ENCODE results near the gene SLC8A1. TPM values are rescaled to one million over a fixed set of nuclear protein-coding genes. Genes with fewer than 3 reads are reported as not detected.

The SLC8A1 gene
- total RNA-seq, 1 experiment from 2014 or later = 1.7 TPM

DNA sequence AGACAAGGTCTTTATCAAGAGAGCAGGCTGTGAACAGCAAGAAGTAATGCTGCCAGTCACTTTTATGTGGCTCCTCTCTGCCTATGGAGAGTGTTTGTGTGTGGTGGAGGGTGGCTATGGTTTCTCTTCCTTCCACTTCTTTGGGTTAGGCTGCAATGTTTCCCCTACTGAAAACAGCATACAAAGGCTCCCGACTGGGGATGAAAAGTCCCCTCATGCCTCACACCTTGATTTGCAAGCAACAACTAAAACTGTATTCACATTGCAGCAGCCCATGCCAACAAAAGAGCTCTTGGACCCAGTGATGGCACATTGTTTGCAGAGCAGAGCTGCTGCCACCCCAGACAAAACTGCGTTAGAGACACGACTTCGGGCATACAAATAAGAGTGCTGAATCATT lies 301.6 kb downstream of the SLC8A1 start:
- H2AK5ac ChIP-seq (ENCODE audit: insufficient read length, low read length) = no peak overlapping the region
- no peak overlapping the region for H3K4me2 ChIP-seq (ENCODE audit: insufficient read depth, insufficient read length, low read length)
- no peaks in the 10 kb centered on the region for H3K79me1 ChIP-seq (ENCODE audit: insufficient read depth, low read depth, low read length, poor library complexity, severe bottlenecking)
- Mint-ChIP-seq H3K36me3 (ENCODE audit: insufficient read depth in 1 of 3, low read depth in 3 of 3) (peaks cover 0 to 2% (median 0%) of the 10 kb centered on the region in 3 experiments; a peak in 2 of 7 replicates), H3K9me3 (no peaks in the 10 kb centered on the region), H3K27ac (peak overlapping the region; percentile 26 to 73 (median 53); a peak in 5 of 7 replicates), H3K4me1 (peaks cover 27 to 29% of the 10 kb centered on the region in 2 experiments), H3K27me3 (ENCODE audit: low read depth) (no peaks in the 10 kb centered on the region), H3K4me3 (no peak overlapping the region)
- H2AFZ ChIP-seq (ENCODE audit: low read length) = no peak overlapping the region
- no peak overlapping the region for H3K4ac ChIP-seq (ENCODE audit: low read depth, low read length)
- H3K27ac ChIP-seq (ENCODE audit: insufficient read length, low read depth, low read length) = no peak overlapping the region
- H2BK15ac ChIP-seq (ENCODE audit: low read depth, low read length) = no peak overlapping the region
- DNase-seq = no peak
- peaks cover under 1% of the 10 kb centered on the region; the same call in 1 of the 2 replicates for H3K4me1 ChIP-seq (ENCODE audit: insufficient read depth, low read length)
- no peak overlapping the region for H4K8ac ChIP-seq (replicated peaks; ENCODE audit: insufficient read length, low read depth, low read length)
- no peak overlapping the region for H3K23ac ChIP-seq (ENCODE audit: insufficient read length, low read depth, low read length)
- no CpG with 5 or more reads among the region's 4 CpGs for WGBS (ENCODE audit: extremely low coverage, insufficient read length, low lambda C conversion rate)
- no peaks in the 10 kb centered on the region for H4K20me1 ChIP-seq (ENCODE audit: control insufficient read depth, insufficient read depth, insufficient read length)
- H3T11ph ChIP-seq (ENCODE audit: low read length) = no peak overlapping the region
- H3K18ac ChIP-seq (ENCODE audit: insufficient read length, low read depth, low read length) = no peak overlapping the region
- no peak overlapping the region for H2BK20ac ChIP-seq (ENCODE audit: low read depth, low read length, poor library complexity, severe bottlenecking)
- no peak overlapping the region for H4K5ac ChIP-seq (ENCODE audit: insufficient read length, low read depth, low read length)
- no peak overlapping the region for H3K56ac ChIP-seq (ENCODE audit: insufficient read length, low read depth, low read length)
- TF ChIP-seq, protein P1, sequence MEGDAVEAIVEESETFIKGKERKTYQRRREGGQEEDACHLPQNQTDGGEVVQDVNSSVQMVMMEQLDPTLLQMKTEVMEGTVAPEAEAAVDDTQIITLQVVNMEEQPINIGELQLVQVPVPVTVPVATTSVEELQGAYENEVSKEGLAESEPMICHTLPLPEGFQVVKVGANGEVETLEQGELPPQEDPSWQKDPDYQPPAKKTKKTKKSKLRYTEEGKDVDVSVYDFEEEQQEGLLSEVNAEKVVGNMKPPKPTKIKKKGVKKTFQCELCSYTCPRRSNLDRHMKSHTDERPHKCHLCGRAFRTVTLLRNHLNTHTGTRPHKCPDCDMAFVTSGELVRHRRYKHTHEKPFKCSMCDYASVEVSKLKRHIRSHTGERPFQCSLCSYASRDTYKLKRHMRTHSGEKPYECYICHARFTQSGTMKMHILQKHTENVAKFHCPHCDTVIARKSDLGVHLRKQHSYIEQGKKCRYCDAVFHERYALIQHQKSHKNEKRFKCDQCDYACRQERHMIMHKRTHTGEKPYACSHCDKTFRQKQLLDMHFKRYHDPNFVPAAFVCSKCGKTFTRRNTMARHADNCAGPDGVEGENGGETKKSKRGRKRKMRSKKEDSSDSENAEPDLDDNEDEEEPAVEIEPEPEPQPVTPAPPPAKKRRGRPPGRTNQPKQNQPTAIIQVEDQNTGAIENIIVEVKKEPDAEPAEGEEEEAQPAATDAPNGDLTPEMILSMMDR (conservative IDR thresholded peaks at IDR 0.05) = no peak
- H4K91ac ChIP-seq (ENCODE audit: insufficient read length, low read depth, low read length) = no peak overlapping the region
- no peak overlapping the region for H2BK5ac ChIP-seq (ENCODE audit: insufficient read length, low read length)
- no peaks in the 10 kb centered on the region for H3K27me3 ChIP-seq (ENCODE audit: insufficient read depth, low read length)
- no peaks in the 10 kb centered on the region for H3K79me2 ChIP-seq (ENCODE audit: insufficient read depth, low read length)
- peak overlapping the region; percentile 39; the same call in 1 of the 2 replicates for H3K14ac ChIP-seq (ENCODE audit: insufficient read depth, low read length)
- no peak overlapping the region for H2BK12ac ChIP-seq (ENCODE audit: insufficient read length, low read depth, low read length)
- H3K9me3 ChIP-seq (ENCODE audit: control insufficient read depth, low read depth, low read length) = no peaks in the 10 kb centered on the region
- no peak overlapping the region for H3K9ac ChIP-seq (ENCODE audit: extremely low read depth, insufficient read length, low read length)
- no peak overlapping the region for H2BK120ac ChIP-seq (ENCODE audit: low read depth, low read length, poor library complexity, severe bottlenecking)
- H3K23me2 ChIP-seq (ENCODE audit: insufficient read length, low read depth, low read length, poor library complexity, severe bottlenecking) = no peaks in the 10 kb centered on the region

Data from H9 (cell line).